ENCODE data around the gene OPRD1. TPM values are rescaled to one million over a fixed set of nuclear protein-coding genes. Genes with fewer than 3 reads are reported as not detected.
"Not testable (repeated sequence)": the region's sequence is repeated elsewhere in the genome, so short reads cannot be mapped to it uniquely, and the experiment has no call there.

OPRD1 gene
- total RNA-seq, 1 donor from 2014 or later, result 0.27 TPM

DNA sequence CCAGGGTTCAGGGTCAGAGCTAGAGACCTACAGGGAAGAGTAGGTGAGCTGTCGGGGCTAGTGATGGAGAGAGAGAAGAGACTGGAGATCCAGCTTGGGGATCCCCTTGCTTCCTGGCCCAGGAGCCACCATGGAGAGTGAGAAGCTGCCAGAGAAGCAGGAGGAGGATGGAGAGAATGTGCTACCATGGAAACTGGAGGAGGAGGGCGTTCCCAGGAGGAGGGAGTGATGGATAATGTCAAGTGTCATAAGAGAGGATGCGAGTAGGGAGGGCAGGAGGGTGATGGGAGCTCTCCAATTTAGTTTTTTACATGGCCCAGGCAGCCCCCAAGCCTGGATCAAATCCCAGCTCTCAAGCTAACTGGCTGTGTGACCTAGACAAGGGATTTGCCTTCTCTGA is 55.9 kb downstream of the OPRD1 start:
- no peak for DNase-seq (ENCODE audit: extremely low spot score, unreplicated experiment)
- no peak overlapping the region for H3K4me3 Mint-ChIP-seq (ENCODE audit: unreplicated experiment)
- peaks cover 7% of the 10 kb centered on the region for H3K4me1 Mint-ChIP-seq (ENCODE audit: unreplicated experiment)
- H3K27me3 Mint-ChIP-seq (ENCODE audit: unreplicated experiment), result peaks cover 10% of the 10 kb centered on the region
- no peak overlapping the region for H3K27ac Mint-ChIP-seq (ENCODE audit: unreplicated experiment)
- TF ChIP-seq, protein P1, sequence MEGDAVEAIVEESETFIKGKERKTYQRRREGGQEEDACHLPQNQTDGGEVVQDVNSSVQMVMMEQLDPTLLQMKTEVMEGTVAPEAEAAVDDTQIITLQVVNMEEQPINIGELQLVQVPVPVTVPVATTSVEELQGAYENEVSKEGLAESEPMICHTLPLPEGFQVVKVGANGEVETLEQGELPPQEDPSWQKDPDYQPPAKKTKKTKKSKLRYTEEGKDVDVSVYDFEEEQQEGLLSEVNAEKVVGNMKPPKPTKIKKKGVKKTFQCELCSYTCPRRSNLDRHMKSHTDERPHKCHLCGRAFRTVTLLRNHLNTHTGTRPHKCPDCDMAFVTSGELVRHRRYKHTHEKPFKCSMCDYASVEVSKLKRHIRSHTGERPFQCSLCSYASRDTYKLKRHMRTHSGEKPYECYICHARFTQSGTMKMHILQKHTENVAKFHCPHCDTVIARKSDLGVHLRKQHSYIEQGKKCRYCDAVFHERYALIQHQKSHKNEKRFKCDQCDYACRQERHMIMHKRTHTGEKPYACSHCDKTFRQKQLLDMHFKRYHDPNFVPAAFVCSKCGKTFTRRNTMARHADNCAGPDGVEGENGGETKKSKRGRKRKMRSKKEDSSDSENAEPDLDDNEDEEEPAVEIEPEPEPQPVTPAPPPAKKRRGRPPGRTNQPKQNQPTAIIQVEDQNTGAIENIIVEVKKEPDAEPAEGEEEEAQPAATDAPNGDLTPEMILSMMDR (IDR thresholded peaks at IDR 0.05), result no peak
- no peaks in the 10 kb centered on the region for H3K36me3 Mint-ChIP-seq (ENCODE audit: unreplicated experiment)
- H3K9me3 Mint-ChIP-seq (ENCODE audit: unreplicated experiment), result no peaks in the 10 kb centered on the region

DNA sequence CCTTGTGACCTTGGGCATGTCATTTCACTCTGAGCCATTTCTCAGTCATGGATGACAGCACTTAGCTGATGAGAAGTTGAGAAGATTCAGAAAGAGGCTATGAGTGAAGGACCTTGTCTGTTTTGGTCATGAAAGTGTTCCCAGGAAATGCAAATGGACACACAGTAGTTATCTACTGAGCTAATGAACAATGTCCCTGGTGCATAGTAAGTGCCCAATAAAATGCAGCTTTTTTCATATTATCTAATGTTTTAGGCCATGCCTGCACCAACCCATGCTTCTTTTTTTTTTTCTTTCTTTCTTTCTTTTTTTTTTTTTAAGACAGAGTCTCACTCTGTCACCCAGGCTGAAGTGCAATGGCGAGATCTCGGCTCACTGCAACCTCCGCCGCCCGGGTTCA is 58.0 kb downstream of the OPRD1 start:
- Mint-ChIP-seq H3K4me1 (ENCODE audit: unreplicated experiment) (peaks cover 7% of the 10 kb centered on the region), H3K9me3 (ENCODE audit: unreplicated experiment) (no peaks in the 10 kb centered on the region), H3K27ac (ENCODE audit: unreplicated experiment) (no peak overlapping the region), H3K36me3 (ENCODE audit: unreplicated experiment) (no peaks in the 10 kb centered on the region), H3K4me3 (ENCODE audit: unreplicated experiment) (no peak overlapping the region), H3K27me3 (ENCODE audit: unreplicated experiment) (peaks cover 8% of the 10 kb centered on the region)
- DNase-seq (ENCODE audit: extremely low spot score, unreplicated experiment), result no peak
- TF ChIP-seq, protein P1 (IDR thresholded peaks at IDR 0.05), result no peak

DNA sequence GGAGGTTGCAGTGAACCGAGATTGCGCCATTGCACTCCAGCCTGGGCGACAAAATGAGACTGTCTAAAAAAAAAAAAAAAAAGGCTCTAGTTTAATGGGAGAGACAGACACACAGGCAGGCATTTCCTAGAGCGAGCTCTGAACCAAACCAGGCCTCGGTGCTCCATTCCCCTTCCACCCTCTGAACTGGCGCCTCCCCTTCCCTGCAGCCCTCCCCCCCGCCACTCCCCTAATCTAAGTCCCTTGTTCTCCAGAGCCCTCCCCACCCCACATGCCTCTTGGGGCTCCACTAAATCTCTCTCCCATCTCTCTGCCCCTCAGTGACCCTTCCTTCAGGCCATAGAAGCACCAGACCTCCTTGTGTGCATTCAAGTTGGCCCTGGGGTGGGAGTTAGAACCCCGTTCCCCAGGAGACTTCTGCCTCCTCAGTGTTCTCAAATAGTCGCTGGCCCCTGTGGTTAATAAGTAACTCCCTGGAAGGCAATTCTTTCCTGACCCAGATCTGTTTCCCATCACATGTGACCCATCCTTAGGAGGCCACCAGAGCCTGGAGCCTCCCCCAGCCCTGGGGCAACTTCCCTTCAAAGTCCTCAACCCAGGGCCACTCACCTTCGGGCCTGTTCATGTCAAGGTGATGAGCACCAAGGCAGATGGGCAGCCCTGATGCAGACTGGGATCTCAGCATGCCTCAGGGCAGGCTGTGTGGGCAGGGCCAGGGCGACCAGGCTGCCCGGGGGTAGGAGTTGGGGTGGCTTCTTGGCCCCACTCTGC is 59.8 kb downstream of the OPRD1 start:
- no peak overlapping the region for H3K27ac Mint-ChIP-seq (ENCODE audit: unreplicated experiment)
- TF ChIP-seq, protein P1 (IDR thresholded peaks at IDR 0.05), result no peak
- H3K4me3 Mint-ChIP-seq (ENCODE audit: unreplicated experiment), result no peak overlapping the region
- no peaks in the 10 kb centered on the region for H3K27me3 Mint-ChIP-seq (ENCODE audit: unreplicated experiment)
- H3K4me1 Mint-ChIP-seq (ENCODE audit: unreplicated experiment), result peaks cover 7% of the 10 kb centered on the region
- no peak for DNase-seq (ENCODE audit: extremely low spot score, unreplicated experiment)
- H3K36me3 Mint-ChIP-seq (ENCODE audit: unreplicated experiment), result no peaks in the 10 kb centered on the region
- no peaks in the 10 kb centered on the region for H3K9me3 Mint-ChIP-seq (ENCODE audit: unreplicated experiment)

DNA sequence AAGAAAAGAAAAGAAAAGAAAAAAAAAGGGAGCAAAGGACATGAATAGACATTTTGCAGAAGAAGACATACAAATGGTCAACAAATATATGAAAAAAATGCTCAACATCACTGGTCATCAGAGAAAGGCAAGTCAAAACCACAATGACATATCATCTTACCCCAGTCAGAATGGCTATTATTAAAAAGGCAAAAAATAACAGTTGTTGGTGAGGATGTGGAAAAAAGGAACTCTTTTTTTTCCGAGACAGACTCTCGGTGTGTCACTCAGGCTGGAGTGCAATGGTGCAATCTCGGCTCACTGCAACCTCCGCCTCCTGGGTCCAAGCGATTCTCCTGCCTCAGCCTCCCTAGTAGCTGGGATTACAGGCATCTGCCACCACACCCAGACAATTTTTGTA is 63.2 kb downstream of the OPRD1 start:
- DNase-seq (ENCODE audit: extremely low spot score, unreplicated experiment); H3K4me1 Mint-ChIP-seq (ENCODE audit: unreplicated experiment); H3K27me3 Mint-ChIP-seq (ENCODE audit: unreplicated experiment); H3K9me3 Mint-ChIP-seq (ENCODE audit: unreplicated experiment); H3K36me3 Mint-ChIP-seq (ENCODE audit: unreplicated experiment); H3K4me3 Mint-ChIP-seq (ENCODE audit: unreplicated experiment); H3K27ac Mint-ChIP-seq (ENCODE audit: unreplicated experiment): not testable (repeated sequence)

DNA sequence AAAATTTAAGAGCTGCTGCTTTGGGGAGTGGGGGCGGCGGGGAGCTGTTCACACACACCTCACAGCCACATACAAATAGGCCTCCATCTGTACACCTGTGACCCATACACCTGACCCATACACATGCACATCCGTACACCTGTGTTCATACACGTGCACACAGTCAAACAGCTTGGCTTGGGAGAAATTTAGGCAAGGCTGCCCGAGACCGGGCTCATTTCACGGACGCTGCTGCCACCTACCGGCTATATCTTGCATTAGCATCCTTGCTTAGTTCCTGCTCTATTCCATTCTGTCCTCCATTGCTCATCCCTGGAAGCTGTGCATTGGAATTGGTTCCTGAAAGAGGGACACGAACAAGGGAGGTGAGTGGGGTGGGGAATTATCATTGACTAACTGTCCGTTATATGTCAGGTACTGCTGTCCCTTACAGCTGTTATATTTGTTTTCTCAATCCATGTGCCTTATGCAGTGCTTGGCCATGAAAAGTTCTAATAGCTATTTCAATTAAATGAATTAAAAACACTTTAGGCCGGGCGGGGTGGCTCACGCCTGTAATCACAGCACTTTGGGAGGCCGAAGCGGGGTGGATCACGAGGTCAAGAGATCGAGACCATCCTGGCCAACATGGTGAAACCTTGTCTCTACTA is 65.3 kb downstream of the OPRD1 start:
- H3K27me3 Mint-ChIP-seq (ENCODE audit: unreplicated experiment), result no peaks in the 10 kb centered on the region
- TF ChIP-seq, protein P1 (IDR thresholded peaks at IDR 0.05), result peak; percentile 93
- DNase-seq (ENCODE audit: extremely low spot score, unreplicated experiment), result peak; percentile 90

More for the DNA sequence above, 65.3 kb downstream of the OPRD1 start:
- Mint-ChIP-seq H3K4me1 (ENCODE audit: unreplicated experiment) (peaks cover 6% of the 10 kb centered on the region), H3K4me3 (ENCODE audit: unreplicated experiment) (no peak overlapping the region), H3K27ac (ENCODE audit: unreplicated experiment) (no peak overlapping the region), H3K36me3 (ENCODE audit: unreplicated experiment) (no peaks in the 10 kb centered on the region), H3K9me3 (ENCODE audit: unreplicated experiment) (no peaks in the 10 kb centered on the region)

Measured in osteocyte (in vitro differentiated cells).